ENCODE measurements around the gene TRIM13.
"Not testable (repeated sequence)": the region's sequence is repeated elsewhere in the genome, so short reads cannot be mapped to it uniquely, and the experiment has no call there.

TRIM13 gene

GRCh38 chr13:49996951-49997895 is at the start of gene TRIM13:
Gene TRIM13, plus strand, starts transcription at chr13:49997042. Its CDS starts 14,899 bp downstream, at chr13:50011941.
- DNase-seq (ENCODE audit: low spot score) = peak; percentile 96

DNA sequence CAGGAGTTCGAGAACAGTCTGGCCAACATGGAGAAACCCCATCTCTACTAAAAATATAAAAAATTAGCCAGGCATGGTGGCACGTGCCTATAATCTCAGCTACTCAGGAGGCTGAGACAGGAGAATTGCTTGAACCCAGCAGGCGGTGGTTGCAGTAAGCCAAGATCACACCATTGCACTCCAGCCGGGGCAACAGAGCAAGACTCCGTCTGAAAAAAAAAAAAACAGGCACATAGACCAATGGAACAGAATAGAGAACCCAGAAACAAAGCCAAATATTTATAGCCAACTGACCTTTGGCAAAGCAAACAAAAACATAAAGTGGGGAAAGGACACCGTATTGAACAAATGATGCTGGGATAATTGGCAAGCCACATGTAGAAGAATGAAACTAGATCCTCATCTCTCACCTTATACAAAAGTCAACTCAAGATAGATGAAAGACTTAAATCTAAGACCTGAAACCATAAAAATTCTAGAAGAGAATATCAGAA is 48.0 kb upstream of the TRIM13 start:
- DNase-seq (ENCODE audit: low spot score) = not testable (repeated sequence)

DNA sequence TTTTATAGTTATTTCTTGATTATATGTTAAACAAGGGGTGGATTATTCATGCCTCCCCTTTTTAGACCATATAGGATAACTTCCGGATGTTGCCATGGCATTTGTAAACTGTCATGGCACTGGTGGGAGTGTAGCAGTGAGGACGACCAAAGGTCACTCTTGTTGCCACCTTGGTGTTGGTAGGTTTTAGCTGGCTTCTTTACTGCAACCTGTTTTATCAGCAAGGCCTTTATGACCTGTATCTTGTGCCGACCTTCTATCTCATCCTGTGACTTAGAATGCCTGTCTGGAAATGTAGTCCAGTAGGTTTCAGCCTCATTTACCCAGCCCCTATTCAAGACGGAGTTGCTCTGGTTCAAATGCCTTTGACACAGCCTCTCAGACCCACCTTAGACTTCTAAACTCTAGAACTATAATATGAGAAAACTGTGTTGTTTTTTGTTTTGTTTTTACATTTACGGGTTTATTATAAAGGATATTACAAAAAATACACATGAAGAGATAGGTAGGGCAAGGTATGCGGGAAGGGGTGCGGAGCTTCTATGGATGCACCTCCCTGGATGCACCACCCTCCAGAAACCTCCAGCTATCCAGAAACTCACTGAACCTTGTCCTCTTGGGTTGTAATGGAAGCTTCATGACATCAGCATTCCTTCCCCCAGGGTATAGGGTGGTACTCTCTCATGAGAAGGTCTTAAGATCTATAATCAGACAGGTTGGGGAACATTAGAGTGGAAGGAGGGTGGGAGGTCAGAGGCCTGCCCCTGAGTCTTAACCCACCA is 44.9 kb upstream of the TRIM13 start:
- no peak for DNase-seq (ENCODE audit: low spot score)

DNA sequence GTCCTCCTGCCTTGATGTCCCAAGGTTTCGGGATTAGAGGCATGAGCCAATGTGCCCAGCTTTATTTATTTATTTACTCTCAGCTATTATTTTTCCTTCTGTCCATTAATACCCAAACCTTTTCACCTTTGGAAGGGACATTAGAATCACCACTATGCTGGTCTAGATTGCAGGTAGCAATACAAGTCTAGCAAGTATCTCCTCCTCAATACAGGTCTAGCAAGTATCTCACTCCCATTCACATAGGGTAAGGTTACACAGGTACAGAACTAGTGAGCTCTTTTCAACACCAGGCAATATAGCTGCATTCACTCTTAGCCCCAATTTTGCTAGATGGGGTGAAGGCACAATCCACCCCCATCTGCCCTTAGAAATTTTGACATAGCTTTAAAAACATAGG is 43.3 kb upstream of the TRIM13 start:
- no peak for DNase-seq (ENCODE audit: low spot score)

DNA sequence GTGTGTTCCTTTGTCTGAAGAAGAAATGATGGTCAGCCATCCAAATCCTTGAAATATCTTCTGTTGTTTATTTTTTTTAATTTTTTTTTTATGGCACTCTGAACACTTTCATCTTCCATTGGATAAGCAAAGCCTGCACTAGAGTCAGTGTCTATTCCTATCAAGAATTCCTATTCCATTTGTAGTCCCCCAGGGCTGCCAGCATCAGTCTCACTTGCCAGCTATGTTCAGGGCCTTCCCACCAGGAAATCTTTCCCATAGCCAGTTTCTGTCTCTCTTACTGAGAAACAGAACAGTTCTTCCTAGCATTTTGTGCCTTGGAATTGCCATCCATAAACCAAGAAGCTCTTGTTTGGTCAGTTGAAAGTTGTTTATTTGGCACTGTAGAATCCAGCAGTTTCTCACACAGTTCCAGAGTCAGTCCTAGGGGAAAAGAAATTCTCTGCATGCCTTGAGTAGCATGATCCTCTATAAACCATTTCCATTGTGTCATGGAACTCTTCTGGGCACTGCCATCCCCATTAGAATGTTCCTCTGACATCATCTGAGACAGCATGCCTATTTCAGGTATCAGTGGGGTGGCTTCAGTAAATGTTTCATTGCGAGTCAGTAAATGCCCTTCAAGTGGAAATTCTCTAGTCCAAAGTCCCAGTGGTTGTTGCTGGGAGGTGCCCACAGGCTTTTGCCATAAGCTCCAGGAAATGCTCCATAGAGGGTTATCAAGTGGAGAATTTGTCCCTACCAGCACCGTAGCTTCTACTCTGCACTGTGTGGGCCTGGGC is 42.0 kb upstream of the TRIM13 start:
- no peak for DNase-seq (ENCODE audit: low spot score)

DNA sequence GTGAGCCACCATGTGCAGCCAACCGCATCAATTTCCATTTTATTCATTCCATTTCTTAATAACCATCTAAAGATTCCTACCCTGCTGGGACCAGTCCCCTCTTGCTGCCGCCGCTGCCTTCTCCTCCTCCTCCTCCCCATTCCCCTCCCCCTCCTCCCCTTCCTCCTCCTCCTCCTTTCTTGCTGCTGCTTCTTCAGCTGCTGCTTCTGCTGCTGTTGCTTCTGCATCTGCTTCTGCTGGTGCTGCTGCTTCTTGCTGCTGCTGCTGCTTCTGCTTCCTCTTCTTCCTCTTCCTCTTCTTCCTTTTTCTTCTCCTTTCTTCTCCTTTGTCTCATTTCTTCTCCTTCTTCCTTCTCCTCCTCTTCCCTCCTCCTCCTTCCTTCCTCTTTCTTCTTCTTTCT is 40.7 kb upstream of the TRIM13 start:
- no peak for DNase-seq (ENCODE audit: low spot score)

GRCh38 chr13:49958321-49958720 is 38.5 kb upstream of the TRIM13 start:
- DNase-seq (ENCODE audit: low spot score) = peak; percentile 49

- no peak for DNase-seq (ENCODE audit: low spot score)
These were observed 29.4 kb upstream of the TRIM13 start for GRCh38 chr13:49967456-49967855.

DNA sequence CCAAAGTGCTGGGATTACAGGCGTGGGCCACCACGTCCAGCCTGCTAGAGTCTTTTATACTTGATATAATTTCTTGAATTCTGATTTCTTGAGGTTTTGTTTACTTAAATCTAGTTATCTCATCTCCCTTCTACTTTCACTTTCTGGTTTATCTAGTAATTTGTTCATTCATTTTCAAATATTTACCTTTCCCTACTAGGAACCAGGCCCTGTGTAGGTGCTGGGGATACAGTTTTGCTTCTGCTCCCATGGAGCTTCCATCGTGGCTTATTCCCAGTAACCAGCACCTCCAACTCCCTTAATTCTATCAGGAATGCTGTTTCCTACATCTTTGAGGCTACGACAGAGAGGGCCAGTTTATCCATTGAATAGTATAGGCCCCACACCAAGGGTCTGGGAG is 24.1 kb upstream of the TRIM13 start:
- no peak for DNase-seq (ENCODE audit: low spot score)

DNA sequence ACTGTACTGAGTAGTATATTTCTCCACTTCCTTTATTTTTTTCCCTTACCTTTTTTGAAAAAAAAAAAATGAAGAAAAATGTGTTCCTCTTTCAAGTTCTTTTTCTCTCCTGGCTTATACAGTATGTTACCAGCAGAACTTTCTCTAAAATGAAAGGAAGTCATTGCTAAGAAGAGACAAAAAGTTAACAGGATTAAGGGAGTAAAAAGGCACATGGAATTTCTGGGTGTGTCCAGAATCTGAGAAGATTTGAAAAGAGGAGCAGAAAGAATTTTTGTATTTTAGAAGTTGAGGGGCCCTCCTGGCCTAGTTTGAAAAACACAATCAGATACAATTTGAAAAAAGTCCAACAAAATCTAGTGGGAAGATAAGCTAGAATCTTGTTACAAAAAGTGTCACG is 21.0 kb upstream of the TRIM13 start:
- DNase-seq (ENCODE audit: low spot score) = no peak

DNA sequence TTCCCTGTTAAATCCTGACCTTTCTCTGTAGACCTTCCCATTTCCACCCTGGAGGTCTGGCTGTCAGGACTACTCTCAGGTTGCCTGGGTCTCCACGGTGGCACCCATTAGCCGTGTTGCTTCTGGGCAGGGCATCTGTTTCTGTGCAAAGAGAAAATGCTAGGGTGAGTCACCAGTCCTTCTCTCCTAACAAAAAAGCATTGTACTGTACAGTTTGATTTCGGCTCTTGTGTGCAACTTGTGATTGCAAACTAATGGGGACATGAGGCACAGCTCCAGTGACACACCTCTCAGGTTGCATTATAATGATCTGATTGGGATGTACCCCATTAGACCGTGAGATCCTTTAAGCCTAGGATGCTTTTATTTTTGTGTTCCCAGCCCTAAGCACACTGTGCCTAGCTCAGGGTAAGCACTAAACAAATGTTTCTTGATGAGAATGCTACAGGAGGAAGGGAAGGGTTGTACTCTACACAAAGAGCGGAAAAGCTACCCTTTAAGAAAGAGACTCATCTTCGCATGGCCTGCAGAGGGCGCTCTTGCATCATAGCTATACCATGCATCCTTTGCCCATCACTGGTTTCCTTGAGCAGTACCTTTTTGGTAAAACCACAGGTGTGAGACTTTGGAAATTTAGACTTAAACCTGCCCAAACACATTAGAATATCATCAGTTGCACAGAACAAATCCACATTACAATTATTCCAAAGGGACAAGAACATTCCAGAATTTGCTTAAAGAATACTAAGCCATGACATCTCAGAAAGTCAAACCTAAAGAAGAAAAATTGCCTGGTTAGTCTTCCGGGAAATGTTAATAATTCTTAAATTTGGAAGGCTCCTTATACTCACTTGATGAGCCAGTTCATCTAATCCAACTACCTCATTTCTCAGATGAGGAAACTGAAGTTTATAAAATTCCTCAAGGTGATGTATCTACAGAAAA is 20.3 kb upstream of the TRIM13 start:
- DNase-seq (ENCODE audit: low spot score) = peak; percentile 85

DNA sequence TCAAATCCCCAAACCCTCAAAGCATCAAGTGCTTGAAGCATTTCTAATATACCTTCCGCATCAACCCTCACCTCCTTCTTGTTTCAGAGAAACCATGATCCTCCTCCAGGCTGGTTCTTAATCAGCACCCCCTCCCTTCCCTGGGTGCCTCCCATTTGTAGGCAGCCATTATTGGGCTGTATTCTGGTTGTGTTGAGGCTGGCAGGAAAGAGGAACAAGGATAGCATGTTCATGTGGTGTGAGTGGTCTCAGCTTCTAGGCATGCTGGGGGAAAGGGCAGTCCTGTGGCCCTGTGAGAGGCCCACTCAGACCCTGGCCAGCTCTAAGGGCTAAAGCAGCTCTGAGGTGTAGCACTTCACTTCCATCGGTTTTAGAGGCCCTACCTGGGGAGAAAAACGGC is 18.9 kb upstream of the TRIM13 start:
- DNase-seq (ENCODE audit: low spot score) = no peak

DNA sequence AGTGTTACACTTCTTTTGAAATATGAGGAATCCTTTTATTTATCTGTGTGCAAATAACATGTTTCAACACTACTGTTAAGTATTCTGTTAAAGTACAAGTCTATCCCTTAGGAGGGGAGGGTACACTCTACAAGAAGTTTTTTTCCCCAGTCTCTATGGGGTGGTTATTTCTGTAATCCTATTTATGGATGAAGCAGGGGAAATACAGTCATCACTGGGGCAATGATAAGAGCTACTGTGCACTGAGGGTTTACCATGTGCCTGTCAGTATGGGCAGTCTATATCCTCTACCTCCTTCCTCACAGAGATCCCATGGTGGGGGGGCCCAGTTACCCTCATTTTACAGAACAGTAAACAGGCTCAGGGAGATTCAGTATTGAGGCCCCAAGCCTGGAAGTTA is 16.6 kb upstream of the TRIM13 start:
- DNase-seq (ENCODE audit: low spot score) = no peak

- no peak for DNase-seq (ENCODE audit: low spot score)
These were observed 11.7 kb upstream of the TRIM13 start for GRCh38 chr13:49985129-49985528.

- DNase-seq (ENCODE audit: low spot score) = no peak
These were observed 10.4 kb upstream of the TRIM13 start for GRCh38 chr13:49986471-49986870.

DNA sequence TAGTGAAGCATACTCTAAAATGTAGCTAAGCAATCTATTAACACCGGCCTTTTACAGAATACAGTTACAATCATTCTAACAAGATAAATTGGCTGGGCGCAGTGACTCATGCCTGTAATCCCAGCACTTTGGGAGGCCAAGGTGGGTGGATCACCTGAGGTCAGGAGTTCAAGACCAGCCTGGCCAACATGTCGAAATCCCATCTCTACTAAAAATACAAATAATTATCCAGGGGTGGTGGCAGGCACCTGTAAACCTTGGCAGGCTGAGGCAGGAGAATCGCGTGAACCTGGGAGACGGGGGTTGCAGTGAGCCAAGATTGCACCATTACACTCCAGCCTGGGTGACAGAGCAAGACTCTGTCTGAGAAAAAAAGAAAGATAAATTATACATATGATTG is 6.2 kb upstream of the TRIM13 start:
- DNase-seq (ENCODE audit: low spot score) = not testable (repeated sequence)

DNA sequence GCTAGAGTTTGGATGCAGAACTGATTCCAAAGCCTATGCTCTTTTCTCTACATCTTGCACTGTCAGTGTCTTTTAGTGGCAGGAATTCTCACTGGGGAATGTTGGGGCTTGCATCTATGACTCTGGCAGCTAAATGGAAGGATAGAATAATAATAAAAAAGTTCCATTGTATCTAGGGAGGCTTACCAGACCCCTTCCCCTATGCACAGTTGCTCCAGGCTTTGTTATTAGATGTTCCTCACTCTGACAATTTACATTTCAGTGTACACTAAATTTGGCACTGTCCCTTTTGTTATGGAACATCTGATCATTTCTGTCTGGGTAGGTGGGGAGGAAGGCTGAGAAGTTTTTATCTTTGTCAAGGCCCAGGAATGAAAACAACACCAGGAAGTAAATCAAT is 3.7 kb upstream of the TRIM13 start:
- DNase-seq (ENCODE audit: low spot score) = no peak

GRCh38 chr13:49993666-49994065 is 3.2 kb upstream of the TRIM13 start:
- DNase-seq (ENCODE audit: low spot score) = no peak

DNA sequence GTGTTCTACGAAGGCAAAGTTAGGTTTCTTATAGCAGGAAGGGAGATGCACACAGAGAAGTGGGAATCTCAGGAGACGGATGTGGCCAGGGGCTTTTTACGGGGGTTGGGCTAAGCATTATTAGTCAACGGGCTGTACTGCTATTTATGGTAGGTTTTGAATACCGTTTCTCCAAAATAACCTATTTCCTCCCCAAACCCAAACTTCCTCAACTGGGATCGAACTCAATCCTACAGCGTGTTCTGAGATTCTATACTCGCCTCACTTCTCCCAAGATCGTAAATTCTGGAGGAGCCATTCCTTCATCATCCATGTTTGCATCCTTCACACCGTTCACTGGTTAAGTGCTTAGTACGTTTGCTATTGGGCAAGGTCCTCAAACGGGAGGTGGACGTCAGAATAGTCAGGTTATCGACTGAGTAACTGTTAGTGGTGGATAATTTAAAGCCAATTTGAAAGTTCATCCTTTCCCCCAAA is 1.2 kb upstream of the TRIM13 start:
- peak; percentile 55 for DNase-seq (ENCODE audit: low spot score)

DNA sequence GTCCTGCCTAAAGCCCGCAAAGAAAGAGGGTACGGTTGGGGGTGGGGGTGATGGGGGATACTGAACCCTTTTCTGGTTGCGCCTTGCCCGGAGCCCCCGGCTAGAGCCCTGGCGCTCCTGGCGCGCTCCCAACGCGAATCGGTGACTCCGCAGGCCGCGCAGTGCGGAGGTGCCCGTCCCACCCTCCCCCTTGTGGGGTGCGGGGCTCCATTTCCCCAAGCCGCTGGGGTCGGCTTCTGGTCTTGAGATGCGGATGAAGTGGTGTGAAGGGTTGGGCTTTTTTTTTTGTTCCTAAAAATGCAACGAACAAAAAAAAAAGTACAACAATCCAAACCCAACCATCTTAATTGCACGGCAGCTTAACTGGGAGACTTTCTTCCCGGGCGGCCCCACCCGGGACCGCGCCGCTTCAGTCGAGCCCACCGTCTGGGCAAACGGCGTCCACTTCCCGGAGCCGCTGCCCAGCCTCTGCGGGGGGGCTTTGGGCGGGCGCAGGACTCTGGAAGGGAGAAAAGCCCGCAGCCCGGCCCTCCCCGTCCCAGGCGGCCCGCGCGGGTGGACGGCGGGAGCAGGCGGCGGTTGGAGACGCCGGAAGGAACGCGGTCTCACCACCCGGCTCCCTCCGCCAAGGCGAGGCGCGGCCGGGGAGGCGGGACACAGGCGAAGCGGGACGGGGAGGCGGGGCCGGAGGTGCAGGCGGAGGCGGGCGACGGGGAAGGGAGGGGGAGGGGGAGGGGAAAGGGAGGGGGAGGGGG is 504 bp upstream of the TRIM13 start:
- peak; percentile 86 for DNase-seq (ENCODE audit: low spot score)
